GM21360 (cell line): Measurements from ENCODE around the gene GLCCI1.

Experiments used
- ATAC-seq: cut with Tn5 transposase; IDR thresholded peaks from one replicate; pipeline ENCODE4 v1.9.1; 2021; ENCODE audit warnings: mild to moderate bottlenecking, moderate library complexity; ENCODE audit not compliant: unreplicated experiment

GLCCI1 gene

DNA sequence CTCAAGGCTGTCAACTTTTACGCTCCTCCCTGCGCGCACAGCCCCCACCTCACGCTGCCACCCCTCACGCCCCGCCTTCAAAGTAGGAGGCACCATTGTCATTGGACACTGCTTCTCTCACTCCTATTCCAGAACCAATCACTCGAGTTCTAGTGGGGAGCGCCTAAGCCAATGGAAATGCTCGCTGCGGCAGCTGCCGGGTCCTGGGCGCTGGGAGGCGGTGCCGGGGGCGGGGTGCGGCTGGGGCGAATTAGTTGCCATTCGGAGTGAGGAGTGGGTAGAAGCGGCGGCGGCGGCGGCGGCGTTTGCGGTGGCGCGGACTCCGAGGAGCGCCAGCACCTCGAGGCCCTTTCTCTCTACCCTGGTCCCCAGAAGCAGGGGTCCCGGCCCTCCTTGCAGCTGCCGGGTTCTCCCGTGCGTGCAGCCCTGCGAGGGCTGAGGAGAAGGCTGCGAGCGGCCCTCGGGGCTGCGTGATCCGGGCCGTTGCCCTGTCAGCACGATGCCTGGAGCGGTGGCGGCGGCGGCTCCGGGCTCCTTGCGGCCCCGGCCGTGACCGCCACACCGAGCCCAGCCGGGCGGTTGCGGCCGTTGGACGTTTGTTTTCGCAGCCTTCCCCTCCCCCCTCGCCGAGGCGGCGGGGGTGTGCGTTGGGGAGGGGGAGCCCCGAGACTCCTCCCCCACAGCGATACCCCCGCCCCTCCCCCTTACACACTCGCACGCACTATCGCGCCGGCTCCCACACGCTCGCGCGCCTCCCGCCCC lies at the start of gene GLCCI1:
Gene GLCCI1 (plus strand): TSS at position 253 of the 762 bp plus-strand sequence. CDS start 555 bp downstream, outside the sequence.
- peak; percentile 76 for ATAC-seq

DNA sequence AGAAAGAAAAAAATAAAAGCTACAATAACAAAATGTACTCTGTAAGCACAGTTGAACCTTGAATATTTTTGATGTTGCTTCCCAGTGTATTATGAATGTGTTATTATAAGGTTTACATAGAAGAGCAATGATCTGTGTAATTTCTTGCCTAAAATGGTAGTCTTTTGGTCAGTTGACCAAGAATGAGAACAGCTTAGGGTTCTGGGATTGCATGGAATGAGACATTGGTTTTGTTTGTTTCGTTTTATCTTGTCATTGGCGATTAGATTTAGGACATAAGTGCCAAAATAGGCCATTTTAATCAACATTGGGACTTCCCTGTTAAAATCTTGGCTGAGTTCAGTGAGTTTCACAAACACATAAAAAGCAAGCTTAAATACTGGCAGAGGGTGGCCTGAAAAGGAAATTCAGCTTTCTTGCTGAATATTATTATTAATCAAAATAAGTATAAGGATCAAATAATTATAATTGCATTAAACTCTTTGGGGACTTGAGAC lies 49.1 kb upstream of the GLCCI1 start:
- ATAC-seq, result no peak

DNA sequence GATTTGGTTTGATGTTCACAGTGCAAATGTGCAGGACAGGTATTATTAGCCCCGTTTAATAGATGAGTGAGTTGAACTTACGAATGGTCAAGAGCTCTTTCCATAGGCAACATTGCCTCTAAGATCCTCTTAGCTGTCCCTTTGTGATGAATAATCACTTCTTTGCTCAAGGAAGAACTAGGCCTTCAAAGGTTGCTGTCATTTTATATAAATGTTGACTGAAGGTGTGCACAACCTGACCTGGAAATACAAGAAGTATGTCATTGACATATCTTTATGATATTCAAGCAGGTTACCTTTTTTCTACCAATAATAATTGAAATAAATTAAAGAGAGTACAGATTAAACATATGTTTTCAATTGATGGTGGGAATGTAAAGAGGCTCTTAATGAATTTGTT lies 48.5 kb upstream of the GLCCI1 start:
- ATAC-seq, result no peak

DNA sequence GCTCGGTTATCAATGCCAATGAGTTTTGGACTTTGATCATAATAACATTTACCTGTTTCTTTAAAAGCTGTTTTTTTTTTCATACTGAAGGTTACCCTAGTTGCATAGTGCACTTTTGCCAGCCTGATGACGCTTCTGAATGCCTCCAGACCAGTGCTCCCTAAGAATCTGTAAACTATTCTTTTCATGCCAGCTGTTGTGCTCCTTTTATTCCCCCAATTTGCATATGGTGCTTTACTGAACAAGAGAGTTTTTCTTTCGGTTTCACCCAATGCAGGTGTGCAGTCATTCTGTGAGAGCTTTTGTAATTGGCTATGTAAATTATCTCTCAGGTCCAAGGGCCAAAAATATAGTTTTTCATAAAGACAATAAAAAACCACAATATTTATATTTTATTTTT lies 48.1 kb upstream of the GLCCI1 start:
- peak; percentile 97 for ATAC-seq

DNA sequence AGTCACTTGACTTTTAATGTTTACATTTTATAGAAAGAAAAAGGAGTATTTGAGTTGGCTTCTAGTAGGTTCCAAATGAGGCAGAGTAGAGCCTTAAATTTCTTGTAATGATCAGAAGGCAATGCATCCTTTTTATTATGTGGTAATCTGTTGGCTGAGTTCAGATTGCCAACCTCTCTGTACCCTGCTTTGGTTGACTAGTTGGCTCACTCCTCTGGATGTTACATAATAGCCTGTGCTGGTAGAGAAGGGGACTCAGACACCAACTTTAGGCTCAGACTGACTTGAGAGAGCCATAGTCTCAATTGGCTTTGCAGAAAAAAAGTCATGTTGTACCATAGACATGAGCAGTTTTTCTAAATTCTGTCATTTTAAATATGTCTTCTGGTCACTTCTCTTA lies 46.8 kb upstream of the GLCCI1 start:
- no peak for ATAC-seq

DNA sequence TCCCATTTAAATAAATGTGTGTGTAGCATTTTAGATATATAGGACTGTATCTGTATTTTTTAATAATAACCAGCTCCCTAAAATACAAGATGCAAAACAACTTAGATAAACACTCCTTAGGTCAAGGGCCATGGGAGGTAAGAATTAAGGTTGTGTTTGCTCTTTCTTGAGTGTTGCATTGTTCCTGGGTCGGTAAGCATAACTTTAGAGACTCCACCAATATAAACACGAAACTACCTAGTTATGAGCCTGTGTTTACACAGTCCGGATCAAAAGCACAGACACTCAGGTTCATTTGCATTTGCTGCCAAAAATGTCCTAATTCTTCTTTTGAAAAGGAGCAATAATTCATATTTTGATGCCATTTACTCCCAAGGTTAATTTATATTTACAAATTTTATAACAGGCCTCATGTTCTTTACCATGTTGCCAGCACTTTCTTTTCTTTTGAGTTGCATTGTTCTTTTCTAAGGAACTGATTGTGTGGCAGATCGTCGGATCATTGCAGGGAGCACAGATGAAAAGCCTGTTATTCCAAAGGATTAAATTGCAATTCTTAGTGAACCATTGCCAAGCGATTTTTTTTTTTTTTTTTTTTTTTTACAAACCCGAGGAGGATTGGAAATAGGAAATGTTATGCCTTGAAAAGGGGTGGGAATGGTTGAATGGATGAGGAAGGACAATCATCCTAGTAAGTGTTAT lies 45.8 kb upstream of the GLCCI1 start:
- no peak for ATAC-seq

DNA sequence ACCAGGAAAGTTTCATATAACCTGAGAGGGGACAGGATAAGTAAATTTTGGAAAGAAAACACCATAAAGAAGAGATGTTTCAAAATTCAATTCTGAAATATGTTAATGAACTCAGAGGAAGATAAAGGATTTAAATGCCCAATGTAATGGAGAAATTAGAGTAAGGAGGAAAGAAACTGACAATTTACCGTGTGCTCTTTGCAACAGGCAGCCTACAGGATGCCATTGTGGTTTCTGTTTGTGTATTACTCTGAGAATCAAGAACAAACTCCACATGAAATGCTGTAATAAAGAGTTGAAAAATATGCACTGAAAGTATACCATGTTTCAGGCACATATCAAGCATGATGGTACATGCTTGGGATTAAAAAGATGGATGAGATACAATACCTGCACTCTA lies 44.8 kb upstream of the GLCCI1 start:
- no peak for ATAC-seq

DNA sequence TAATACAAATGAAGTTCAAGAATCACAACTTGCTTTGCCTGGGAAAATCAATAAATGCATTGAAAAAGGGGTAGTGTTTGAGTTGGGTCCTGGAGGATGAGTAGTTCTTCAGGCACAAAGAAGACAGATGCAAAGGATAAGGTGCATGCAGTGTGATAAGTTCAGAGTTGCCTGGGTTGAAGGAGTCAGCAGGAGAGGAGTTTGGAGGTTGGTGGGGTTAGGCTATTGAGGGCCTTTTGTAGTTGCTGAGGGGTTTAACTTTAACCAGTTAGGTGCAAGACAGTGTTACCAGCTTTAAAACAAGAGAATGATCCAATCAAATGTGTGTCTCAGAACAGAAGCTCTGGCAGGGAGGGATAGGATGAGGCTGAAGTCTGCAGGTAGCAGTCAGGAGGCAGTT lies 44.3 kb upstream of the GLCCI1 start:
- ATAC-seq, result no peak

DNA sequence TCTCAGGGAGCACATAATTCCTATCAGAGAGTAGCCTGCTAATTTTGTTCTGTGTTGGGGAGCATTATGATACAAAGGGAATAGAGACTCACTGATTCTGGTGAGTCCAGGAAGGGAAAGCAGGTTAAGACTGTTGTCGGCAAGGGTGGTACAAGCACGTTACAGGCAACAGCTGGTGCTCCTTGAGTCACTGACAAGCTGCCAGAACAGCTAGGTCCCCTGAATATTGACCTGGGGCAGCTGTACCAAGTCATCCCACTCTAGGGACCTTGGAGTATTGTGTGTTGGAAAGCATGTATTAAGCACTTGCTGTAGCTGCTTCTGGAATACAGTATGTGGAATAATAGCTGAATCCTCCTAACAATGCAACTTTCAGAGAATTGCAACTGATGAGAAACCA lies 37.0 kb upstream of the GLCCI1 start:
- no peak for ATAC-seq

DNA sequence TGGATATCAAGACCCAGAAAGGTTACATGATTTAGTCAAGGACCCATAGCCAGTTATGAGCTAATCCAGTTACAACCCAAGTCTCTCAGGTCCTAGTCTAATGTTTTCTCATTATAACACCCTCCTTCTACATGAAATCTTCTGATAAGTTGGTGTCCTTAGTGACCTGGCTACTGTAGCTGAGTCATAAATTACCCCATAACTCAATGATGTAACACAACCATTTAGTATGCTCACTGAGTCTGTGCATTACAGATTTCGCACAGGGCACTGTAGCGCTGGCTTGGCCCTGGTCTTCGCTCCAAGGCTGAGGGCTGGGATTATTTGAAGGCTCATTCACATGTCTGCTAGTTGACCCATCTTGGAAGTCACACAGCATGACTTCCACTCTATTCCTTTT lies 36.0 kb upstream of the GLCCI1 start:
- no peak for ATAC-seq

DNA sequence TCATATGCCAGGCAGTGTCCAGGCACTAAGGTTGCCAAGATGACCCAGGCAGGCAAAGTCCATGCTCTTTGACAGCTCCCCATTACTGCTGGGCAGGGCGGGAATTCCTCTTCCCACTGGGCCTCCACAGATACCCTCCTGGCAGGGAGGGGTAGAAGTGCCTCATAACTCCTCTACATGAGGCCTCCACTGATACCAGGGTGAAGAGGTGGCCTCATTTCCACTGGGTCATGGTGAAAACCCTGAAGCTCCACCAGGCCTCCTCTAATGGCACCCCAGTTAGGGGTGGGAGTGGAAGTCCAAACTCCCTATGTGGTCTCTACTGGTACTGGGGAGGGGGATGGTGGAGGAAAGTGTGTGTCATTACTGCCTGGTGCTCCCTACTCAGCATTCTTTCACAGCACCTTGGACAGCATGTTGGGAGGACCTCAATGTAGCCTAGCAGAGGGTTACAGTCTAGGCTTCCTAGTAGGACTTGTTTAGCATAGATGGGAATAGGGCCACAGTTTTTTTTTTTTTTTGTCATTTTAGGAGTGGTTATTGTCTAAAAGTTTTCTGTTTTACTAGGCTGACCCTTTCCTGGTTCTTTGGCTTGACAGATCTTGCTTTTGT lies 34.6 kb upstream of the GLCCI1 start:
- no peak for ATAC-seq

DNA sequence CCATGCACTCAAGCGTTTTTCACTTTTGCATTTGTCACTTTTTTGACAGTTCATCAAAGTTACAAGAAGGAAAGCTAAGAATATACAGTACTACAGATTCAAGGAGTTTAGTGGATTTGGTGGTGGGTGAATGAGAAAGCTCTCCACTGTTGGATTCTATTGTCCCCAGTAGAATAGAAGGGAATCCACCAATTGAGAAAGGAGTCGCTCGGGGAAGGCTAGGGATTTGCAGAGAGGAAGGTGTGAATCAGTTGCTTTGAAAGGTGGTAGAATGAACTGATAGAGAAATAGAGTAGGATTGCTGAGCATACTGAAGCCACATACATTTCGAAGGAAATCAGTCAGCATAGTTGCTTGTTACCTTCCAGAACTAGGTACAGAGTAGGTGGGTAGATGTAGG lies 33.7 kb upstream of the GLCCI1 start:
- no peak for ATAC-seq

DNA sequence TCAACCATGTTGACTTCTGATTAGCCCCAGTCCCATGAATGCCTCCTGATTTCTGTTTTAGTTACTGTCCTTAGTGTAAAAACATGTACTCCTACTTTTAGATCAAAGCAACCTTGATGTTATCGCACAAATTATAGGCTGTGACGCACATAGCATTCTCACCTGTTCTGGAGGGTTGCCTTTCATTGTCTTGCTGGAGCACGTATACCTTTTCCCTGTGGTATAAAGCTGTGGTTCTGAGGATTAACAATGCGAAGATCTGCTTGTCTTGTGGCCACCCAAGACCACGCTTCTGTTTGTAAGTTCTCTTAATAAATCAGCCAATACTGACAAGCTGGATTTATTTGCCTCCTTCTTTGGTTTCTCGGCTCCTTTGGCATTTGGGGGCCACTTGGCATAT lies 30.1 kb upstream of the GLCCI1 start:
- ATAC-seq, result no peak

DNA sequence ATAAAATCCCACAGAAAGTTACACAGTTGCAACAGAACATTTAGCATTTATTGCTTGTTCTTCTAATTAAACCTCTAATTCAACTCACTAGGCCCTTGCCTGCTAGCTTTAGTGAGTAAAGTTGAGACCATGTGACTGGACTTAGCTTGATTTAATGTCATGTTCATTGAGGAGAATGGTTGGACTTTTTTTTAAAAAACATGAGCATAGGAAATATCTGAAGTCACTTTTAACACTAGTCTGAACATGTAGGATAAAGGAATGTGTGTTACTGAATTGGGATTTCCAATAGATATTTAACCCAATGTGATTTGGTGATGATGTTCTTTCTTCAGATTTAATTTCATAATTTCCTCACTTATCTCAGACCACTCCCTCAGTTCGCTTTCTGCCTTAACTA lies 24.6 kb upstream of the GLCCI1 start:
- ATAC-seq, result no peak

DNA sequence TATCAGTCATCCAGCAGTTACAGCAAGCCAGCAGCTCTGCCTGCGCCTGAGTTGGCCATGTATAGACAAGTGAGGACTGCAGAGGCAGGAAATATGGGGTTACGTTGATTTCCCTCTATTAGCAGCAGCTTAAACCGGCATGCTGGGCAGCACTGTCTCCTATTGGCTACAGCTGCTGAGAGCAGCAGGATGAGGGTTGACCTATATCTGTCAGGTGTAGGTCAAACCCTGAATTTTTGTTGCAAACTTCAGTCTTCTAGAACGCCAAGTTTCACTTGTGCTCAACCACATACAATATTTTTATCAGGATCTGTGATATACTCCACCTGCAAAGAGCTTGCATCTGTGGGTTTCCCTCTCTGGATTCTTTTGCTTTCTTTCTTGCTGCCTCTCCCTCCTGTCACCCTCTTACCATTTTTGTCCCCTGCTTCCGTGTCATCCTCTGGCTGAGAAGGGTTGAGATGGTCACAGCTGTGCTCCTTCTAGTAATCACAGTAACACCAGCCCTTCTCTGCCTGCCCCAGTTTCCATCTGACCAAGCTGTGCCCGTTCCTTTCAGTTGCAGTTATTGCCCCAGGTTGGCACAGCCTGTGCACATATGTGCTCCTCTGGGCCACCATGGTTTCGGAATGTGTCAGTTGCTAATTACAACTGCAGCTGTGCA lies 23.8 kb upstream of the GLCCI1 start:
- ATAC-seq, result peak; percentile 92

DNA sequence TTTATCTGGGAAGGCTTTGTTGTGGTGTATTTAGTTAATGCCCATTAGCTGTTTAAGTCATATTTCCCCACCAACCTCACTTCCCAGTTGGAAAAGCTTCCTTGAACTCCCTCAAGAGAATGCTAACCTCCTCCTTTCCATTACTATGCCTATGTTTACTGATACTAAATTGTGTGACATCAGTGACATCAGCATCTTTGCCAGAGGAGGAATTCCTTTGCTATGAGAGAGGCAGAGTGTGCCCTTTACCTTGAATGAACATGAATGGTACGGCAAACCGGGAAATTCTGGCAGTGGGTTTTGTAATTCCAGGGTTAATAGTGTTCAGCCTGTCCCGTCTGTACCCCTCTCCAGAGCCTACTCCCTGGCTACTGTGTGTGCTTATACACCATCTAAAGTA lies 22.1 kb upstream of the GLCCI1 start:
- no peak for ATAC-seq

DNA sequence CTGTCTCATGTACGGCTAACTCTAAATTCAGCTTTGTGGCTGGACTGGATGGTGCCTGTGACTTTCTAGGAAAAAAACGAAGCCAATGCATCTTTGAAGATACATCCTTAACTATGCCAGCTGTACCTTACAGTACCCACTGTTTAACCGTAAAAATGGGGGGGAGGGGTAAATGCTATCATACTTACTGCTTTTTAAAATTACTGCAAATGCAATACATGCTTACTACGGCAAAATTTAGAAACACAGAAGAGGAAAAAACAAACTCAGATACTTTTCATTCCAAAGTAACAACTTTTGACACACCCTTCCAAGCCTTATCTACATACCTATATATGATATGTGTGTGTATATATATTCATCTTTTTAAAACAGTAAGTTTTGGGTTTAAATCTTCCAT lies 20.4 kb upstream of the GLCCI1 start:
- ATAC-seq, result no peak

DNA sequence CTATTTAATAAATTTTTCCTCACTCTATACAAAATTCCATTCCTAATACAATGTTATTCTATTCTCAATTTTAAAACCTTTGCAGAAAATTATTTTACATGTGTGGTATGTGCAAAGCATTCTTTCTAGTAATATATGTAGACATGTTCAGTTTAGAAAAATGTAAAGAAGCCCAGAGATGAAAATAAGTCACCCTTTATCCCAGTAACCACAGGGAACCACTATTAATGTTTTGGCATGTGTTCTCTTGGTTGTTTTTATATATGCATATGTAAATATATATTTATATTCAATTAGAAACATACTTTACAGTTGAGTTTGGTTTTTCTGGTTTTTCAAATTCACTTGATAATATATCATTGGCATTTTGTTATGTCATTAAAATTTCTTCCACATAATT lies 14.8 kb upstream of the GLCCI1 start:
- no peak for ATAC-seq

DNA sequence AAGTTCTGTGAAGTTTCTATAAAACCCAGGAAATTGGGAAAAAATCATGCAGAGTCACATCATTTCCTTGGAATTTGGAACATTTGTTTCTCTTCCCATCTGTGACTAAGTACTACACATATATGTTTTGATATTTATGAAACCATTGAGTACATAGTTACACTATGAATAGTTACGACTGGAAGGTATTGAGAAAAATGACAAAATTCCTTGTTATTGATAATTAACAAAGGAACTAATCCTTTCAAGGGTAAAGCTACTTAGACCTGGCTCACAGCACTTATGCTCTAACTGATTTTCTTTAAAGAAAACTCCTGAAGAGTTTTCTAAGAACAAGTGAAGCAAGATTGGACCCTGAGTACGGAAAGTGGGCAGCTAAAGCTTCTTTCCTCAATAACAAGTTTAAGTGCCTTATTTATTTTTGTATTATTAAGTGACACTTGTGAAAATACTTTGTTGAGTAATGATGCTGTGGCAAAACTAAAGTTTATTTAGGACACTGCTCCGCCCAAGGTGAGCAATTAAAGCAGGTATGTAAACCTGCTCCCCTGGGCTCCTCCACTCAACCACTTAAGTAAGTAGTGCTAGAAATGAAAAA lies 12.0 kb upstream of the GLCCI1 start:
- no peak for ATAC-seq

DNA sequence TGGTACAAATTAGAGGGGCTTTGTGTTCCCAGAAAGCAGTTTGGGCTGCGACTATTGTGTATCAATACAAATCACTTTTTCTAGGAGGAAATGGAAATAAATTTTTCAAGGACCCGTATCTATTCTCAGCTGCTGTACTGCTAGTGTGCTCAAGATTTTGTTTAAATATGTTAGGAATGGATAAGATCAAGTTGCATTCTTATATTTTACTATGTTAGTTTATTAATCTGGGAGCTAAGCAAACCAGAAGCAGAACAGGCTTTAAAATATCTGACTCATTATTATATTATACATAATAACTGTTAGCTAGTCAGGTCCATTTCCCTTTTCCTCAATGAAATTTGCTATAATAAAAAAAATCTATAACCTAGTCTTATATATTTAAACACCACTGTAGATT lies 11.1 kb upstream of the GLCCI1 start:
- no peak for ATAC-seq
